ENCODE results near the gene SLC39A5.
A peak's percentile ranks its signal among the peaks of the same experiment; 100 is the strongest.

Gene SLC39A5

DNA sequence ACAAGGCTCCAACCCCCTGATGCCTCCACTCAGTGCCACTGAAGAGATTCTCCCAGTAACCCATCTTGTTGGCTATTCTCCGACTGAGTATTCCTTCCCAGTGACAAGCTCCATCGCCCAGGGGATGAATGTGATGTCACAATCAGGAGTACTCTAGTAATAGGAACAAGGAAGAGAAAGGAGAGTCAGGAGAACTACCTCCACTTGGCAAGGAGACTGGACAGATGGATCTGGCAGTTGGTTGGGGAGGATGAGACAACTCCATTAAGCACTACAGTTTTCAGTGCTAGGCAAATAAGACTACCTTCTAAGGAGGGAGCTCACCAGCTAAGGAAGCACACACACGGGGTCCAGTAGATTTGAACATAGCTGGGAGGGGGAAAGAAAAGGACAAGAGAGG lies 13.4 kb upstream of the SLC39A5 start:
- no peak for DNase-seq

DNA sequence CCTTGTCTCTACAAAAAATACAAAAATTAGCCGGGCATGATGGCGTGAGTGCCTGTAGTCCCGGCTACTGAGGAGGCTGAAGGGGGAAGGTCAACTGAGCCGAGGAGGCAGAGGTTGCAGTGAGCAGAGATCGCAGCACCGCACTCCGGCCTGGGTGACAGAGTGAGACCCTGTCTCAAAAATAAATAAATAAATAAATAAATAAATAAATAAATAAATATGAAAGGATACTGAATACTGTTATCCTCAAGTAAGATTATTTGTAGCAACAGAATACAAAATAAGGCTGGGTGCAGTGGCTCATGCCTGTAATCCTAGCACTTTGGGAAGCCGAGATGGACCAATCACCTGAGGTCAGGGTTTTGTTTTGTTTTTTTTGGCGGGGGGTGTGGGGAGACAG lies 10.0 kb upstream of the SLC39A5 start:
- DNase-seq, result no peak

DNA sequence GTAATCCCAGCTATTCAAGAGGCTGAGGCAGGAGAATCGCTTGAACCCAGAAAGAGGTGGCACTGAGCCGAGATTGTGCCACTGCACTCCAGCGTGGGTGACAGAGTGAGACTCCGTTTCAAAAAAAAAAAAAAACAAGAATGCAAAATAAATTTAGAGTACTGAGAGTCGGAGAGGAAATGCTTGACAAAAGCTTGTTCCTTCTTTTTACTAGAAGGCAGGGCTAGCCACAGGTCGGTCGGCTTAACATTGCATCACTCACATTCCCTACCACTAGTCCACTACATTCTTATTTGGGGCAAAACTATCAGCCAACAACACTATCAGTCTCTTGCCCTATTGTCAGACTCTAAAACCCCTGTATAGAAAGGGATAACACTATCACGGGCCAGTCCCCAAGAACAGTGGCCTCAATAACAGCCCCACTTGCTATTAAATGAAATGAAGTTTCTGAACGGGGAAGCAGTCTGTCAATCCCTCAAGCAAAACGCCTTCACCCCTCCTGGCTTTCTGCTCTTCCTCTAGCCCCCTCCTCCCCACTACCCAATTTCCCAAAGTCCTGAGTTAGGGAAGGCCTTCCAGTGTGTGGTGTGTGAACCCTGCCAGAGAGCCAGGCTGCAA lies 9.1 kb upstream of the SLC39A5 start:
- no peak for DNase-seq

DNA sequence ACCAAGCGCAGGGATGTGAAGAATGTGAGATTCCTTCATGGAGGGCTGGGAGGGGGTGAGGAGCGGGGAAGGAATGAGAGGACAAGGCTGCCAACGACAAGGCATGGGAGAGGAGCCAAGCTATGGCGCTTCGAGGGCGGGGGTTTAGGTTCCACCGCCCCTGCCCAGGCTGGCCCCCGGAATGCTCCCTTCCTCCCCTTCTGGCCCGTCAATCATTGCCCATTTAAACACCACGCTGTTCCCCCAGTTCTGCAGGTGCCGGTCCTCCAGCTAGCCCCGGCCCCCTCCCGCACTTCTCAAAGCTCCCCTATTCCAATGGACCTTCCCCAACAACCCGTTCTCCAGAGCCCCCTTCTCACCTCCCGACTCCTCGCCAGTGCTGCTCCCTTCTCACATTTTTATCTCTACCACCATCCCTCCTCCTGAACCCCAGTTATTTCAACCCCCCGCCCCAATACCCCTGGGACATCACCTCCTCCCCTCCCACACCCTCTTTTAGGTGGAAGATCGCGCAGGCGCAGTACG lies 8.6 kb upstream of the SLC39A5 start:
- no peak for DNase-seq

DNA sequence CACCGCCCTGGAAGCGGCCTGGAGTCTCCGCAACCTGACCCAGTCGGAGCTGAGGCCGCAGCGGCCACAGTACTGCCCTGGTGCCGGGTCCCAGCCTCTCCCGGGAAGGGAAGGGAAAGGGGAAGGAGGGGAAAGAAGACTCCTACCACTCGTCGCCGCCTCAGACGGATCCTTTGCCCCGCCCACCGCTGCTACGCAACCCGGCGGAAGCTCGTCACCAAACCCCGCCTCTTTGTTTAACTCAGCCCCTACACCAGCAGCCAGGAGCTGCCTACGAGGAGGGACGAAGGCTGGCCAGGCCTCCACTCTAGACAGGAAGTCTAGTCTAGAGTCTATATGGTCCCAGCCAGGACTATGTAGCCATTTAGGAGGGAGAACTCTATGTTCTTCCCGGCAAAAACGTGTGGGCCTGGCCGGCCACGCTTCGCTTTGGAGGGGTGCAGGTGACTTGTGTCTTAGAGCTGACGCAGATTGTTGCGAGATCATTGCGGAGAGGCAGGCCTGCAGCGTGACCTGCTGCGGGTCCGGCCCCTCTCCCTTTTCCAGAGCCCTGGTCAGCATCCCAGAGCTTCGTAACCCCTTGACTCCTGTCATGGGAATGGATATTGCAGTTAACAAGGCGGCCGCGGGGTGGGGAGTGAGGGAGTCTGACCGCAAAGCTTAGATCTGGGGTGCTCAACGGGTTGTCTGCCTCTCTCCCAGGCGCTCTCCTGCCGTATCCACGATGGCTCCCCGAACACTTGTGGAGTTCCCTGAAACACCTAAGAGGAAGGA lies 7.9 kb upstream of the SLC39A5 start, which contains the start of gene RNF41:
TSS of gene RNF41 (minus strand) at position 166 of the 774 bp plus-strand sequence. CDS start 7,875 bp downstream, outside the sequence.
- DNase-seq, result peak; percentile 93

DNA sequence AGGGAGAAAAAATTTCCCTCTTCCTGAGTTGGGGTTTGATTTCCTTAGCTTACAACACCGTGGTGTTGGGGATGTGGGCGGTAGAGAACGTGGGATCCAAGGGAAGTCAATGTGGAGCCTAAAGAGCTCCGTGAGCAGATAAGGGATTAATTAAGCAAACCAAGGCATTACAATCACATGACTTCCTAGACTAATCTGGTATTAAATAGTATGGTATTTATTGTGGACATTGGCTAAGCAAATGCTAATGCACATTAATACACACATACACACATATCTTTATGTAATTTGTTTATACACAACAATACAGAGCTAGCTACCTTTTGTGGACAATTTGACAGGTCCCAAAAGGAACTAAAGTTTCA lies 7.3 kb upstream of the SLC39A5 start:
- no peak for DNase-seq

DNA sequence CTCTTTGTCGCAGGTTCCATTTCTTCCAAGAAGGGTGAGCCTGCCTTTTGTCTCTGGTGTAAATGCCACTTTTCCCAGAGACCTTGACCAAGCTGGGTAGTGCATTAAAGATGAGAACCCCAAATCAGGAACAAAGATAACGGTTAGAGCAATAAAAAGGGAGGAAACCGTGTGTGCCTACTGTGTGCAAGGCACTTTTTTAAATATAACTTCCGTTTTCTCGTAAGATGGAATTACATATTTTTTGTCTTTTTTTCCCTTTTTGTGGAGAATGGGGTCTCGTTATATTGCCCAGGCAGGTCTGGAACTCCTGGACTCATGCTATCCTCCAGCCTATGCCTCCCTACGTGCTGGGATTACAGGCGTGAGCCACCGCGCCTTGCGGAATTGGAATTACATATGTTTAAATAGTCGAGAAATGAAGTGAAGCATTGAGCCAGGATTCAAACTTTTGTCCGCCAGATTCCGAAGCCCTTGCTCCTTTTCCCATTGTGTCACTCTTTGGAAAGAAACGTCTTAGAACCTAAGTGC lies 6.2 kb upstream of the SLC39A5 start:
- no peak for DNase-seq

DNA sequence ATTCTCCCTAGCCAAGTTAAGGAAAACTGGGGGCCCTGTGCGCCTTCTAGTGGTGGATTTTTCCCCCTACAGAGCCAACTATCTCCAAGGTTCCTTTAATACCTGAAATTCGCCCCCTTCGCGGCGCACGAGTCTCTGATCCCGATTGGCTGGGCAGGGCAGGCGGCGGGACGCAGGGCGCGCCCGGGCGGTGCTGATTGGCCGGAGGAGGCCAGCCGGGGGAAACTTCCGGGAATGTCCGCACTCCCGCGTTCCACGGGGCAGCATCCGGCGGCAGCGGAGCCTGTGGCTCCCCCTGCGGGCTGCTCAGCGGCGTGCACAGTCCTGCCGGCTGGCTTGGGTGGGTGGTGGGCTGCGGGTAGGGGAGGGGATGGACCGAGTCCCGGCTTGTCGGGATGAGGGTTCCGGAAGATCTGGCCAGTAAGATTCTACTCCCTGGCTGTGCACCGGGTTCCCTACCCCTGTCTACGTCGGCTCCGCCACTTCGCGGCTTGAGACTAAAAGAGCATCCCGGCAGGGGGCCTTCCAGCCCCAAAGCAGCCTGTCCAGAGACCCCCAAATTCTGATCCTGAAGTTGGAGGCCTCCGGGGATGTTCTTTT lies 5.6 kb upstream of the SLC39A5 start, which contains the start of gene NABP2:
TSS of gene NABP2 (plus strand) at position 241 of the 600 bp plus-strand sequence. CDS start 515 bp downstream, outside the sequence.
- DNase-seq, result peak; percentile 93

DNA sequence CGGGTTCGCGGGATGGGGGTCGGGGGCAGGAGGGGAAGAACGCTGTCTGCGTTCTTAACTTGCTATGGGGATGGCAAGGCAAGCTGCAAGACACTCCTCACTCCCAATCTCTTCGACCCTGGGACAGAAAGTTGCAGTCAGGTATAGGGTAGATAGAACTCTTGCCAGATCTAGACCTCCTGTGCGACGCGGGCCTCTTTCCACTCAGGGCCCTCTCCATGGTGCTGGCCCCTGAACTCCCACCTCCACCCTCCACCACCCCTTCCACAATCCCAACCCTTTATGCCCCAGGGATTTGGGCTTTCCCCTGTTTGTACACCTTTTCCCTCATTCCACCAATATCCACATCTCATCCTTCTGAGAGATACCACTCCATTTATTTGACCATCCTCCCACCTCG lies 4.9 kb upstream of the SLC39A5 start:
- DNase-seq, result no peak

DNA sequence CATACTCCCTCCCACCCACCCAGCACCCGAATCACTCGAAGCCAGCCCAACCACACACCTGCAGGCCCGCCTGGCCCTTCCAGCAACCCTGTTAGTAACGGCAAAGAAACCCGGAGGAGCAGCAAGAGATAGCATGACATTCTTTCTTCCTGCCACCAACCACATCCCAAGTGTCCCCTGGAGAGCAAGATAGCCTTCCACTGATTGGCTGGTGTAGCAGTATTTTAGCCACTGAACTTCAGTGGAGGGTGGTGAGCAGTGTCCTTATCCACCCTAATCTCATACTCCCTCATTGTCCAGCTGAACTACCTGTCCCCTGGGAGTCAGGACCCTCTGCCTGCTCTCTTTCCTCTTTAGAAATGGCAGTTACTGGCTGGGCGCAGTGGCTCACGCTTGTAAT lies 769 bp upstream of the SLC39A5 start:
- DNase-seq, result no peak

DNA sequence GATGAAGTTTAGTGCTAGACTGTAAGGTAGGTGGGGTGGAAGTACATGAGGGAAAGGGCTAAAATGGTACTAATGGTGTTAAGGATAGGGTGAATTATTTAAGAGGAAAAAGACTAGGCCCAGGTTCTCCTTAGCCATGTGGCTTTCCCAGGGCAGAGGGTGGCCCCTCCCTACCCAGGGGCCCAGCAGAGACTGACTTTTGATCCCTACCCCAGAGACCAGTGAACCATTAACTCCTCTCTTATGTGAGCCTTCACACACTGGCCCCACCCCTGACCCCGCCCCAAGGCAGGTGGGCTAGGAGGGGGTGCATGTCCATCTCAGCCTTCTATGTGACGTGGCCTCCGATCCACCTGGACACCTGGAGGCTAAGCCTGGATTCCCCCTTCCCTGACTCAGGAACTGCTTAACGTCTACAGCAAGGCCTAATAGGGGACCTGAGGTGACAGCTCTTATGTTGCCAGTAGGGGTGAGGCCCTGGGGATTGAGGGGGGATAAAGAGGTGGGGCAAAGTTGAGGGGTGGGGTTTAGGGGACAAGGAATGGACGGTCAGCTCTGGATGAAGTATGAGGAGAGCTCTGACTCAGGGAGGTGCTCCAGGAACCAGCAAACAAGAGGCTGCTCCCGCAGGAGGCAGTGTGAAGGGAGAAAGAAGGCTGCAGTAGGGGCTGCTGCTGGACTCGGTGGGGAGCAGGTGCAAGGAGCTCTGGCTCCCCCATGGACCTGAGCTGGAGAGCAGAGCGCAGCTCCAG lies 757 bp downstream of the SLC39A5 start:
- no peak for DNase-seq

DNA sequence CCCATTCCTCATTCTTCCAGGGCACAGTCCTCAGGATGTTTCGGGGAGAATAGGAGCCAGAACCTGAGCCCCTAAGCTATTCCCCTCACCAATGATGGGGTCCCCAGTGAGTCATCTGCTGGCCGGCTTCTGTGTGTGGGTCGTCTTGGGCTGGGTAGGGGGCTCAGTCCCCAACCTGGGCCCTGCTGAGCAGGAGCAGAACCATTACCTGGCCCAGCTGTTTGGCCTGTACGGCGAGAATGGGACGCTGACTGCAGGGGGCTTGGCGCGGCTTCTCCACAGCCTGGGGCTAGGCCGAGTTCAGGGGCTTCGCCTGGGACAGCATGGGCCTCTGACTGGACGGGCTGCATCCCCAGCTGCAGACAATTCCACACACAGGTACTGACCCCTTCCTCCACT lies 1.3 kb downstream of the SLC39A5 start:
- DNase-seq, result no peak

DNA sequence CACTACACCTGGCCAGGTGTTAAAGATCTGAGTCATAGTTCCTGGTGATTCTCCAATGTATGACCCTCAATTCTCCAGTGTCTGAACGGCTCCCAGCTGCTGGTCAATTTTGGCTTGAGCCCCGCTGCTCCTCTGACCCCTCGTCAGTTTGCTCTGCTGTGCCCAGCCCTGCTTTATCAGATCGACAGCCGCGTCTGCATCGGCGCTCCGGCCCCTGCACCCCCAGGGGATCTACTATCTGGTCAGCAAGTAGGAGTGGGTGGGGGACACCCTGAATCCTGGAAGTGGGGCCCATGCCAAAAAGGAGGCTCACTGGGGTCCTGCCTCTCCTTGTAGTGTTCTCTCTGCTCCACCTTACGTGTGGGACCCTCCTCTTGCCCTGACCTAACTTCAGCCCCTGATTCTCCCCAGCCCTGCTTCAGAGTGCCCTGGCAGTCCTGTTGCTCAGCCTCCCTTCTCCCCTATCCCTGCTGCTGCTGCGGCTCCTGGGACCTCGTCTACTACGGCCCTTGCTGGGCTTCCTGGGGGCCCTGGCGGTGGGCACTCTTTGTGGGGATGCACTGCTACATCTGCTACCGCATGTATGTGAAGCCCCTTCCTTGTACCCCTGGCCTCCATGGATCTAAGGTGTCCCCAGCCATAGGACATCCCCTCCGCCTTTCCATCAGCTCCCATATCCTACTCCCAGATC lies 5.0 kb downstream of the SLC39A5 start:
- DNase-seq, result no peak

DNA sequence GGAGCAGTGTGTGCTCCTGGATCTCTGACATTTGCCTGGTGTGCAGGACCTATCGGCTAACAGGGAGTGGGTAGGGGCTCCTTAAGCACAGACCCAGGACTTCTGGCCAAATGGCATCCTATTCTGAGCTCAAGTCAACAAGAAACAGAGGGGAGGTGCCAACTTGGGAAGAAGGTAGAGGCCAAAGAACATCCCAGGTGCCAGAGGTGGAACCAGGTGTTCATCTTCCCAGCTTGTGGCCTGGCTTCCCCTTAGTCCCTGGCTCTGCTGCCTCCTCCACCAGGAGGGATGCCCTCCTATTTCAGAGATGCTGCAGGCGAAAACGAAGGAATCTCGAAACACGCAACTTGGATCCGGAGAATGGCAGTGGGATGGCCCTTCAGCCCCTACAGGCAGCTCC lies 6.2 kb downstream of the SLC39A5 start:
- no peak for DNase-seq

DNA sequence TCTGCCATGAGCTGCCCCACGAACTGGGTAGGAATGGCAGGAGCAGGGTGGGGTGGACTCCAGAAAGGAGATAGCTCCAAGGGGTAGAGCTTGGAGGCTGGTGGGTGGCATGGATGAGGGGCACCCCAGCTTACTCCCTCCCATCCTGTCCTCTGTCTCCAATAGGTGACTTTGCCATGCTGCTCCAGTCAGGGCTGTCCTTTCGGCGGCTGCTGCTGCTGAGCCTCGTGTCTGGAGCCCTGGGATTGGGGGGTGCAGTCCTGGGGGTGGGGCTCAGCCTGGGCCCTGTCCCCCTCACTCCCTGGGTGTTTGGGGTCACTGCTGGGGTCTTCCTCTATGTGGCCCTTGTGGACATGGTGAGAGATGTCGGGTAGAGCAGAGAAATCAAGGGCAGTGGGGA lies 7.1 kb downstream of the SLC39A5 start:
- DNase-seq, result no peak

DNA sequence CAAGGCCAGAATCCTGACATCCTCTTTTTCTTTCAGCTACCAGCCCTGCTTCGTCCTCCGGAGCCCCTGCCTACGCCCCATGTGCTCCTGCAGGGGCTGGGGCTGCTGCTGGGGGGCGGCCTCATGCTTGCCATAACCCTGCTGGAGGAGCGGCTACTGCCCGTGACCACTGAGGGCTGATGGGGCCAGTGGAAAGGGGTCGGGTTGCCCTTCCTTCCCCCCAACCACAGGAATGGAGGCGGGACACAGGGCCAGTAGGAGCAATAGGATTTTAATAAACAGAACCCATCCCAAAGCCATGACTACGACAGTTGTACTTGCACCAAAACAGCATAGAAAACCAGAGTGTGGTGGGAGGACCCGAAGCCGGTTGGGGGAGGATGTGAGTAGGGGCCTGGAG lies 7.7 kb downstream of the SLC39A5 start:
- DNase-seq, result no peak

DNA sequence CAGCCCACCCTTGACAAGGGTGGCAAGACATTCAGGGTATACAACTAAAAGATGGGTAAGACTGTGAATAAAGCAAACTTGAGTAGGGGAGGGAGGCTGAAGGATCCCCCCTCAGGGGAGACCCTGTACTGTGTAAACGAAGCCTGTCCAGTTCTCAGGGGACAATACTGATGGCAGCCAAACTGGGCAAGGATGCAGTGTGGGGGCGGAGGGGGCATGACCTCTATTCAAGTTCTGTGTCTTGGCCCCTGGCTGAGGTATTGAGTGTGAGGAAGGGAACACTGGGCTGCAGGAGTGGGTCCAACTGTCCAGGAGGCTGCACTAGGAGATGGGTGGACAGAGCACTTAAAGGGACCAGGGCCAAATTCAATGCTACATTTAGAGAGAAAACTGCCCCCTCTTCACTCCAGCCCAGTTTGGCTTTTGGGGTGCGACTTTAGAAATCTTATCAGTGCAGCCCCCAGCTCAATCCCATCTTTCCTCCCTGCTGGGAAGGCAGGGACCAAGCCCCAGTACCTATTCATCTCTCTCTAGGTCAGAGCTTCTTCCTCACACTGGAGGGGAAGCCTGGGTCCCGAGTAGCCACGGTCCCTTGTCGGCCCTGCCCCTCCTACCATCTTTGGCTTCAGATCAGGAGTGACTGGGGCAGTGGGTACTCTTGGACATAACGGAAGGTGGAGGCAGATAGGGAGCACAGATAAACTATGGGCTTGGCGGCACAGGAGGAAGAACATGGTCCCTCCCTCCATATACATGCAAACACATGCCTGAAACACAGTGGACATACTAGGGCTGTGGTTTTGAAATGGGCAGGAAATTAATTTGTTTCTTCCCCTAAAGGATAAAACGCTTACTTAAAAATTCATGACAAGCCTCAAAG lies 11.8 kb downstream of the SLC39A5 start:
- no peak for DNase-seq

DNA sequence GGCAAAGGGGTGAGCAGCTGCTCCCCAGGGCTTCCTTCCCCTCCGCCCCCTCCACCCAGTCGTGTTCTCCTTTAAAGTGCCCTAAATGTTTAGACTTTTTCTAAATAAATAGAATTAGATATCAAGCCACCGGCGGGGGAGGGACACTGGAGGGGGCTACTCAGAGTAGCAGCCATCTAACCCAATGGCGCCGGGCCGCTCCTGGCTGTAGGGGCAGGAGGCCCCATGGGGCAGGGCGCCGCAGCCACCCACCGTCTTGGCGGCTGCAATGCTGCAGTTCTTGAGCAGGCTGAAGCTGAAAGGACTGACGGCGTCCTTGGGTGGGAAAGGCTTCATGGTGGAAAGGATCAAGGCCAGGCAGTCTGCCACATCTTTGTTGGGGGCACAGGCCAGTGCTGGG lies 13.1 kb downstream of the SLC39A5 start:
- no peak for DNase-seq

DNA sequence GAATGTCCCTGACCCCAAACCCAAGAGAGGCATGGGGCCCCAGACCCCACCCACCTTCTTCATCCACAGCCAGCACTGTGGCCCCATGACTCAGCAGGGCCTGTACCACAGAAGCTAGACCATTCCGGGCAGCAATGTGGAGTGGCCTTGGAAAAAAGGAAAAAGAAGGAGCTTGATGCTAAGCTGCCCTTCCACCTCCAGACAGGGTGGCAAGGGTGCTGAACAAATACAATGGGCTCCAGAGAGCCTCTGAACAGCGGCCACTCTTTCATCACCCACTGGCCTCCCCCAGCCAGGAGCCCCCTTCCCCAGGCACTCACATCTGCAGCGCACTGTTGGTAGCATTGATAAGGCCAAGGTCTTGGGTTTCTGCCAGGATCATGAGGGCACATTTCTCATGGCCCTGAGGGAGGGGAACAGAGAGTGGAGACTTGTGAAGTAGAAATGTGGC lies 13.9 kb downstream of the SLC39A5 start:
- DNase-seq, result no peak

DNA sequence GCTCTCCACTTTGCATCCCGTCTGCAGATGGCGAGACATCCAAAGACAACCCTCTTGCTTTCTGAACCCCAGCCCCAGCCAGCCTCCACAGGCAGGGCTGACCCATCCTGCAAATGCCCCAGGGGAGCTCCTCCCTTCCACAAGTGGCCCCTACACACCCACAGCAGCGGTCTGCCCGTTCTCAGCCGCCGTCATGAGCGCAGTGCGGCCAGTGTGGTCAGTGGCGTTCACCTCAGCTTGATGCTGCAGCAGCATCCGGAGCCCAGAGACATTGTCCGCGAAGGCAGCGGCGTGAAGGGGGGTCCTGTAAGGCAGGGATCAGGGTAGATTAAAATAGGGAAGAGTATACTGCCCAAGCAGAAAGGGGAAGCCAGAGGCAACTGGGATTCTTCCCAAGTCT lies 14.6 kb downstream of the SLC39A5 start:
- no peak for DNase-seq

DNA sequence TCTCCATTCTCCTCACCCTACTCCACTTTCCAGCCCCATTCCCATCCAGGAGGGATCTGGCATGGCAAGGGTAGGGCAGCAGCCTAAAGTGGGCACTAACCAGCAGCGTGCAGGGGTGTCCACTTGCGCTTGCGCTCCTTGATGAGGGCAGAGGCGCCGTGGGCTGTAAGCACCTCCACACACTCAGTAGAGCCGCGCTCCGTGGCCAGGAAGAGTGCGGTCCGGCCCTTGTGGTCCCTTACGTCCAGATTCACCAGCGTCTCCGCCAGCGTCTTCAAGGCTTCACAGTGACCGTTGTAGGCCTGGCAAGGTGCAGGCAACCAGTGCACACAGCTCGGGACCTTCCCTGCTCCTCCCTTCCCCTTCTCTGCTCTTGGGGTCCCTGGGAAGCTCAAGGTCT lies 18.1 kb downstream of the SLC39A5 start:
- DNase-seq, result no peak

Measured in NCI-H187 treated with DMSO at 0.1 percent for 48 hours (cell line).